ENCODE results near the gene MTMR3.
"Not testable (repeated sequence)": the region's sequence is repeated elsewhere in the genome, so short reads cannot be mapped to it uniquely, and the experiment has no call there.

MTMR3 gene

GRCh38 chr22:29883045-29883774 is at the start of gene MTMR3:
TSS of gene MTMR3 (plus strand) at chr22:29883174. CDS start at chr22:29971060, 87,886 bp downstream.
- peak; percentile 38 to 95 (median 88) for DNase-seq

- DNase-seq, result no peak
Measured at GRCh38 chr22:29833392-29833965, 49.5 kb upstream of the MTMR3 start.

- no peak for DNase-seq
Measured at GRCh38 chr22:29834046-29834445, 48.9 kb upstream of the MTMR3 start.

GRCh38 chr22:29836791-29837370 is 46.1 kb upstream of the MTMR3 start:
- not testable (repeated sequence) for DNase-seq

- DNase-seq, result peak; percentile 53 to 98 (median 92)
Measured at GRCh38 chr22:29837741-29838598, 45.0 kb upstream of the MTMR3 start, which contains the start of gene ASCC2. TSS of gene ASCC2 (minus strand) at chr22:29838274. CDS start at chr22:29832325, 5,949 bp downstream.

- no peak for DNase-seq
Measured at GRCh38 chr22:29838599-29838956, 44.4 kb upstream of the MTMR3 start.

- no peak for DNase-seq
Measured at GRCh38 chr22:29839039-29839438, 43.9 kb upstream of the MTMR3 start.

GRCh38 chr22:29840498-29840897 is 42.5 kb upstream of the MTMR3 start:
- no peak for DNase-seq

- no peak for DNase-seq
Measured at GRCh38 chr22:29842172-29842571, 40.8 kb upstream of the MTMR3 start.

- peak in 1 of 58 donors; percentile 11 for DNase-seq
Measured at GRCh38 chr22:29842740-29843139, 40.2 kb upstream of the MTMR3 start.

- no peak for DNase-seq
Measured at GRCh38 chr22:29846290-29846689, 36.7 kb upstream of the MTMR3 start.

- DNase-seq, result no peak
Measured at GRCh38 chr22:29848111-29848510, 34.9 kb upstream of the MTMR3 start.

- no peak for DNase-seq
Measured at GRCh38 chr22:29854432-29854831, 28.5 kb upstream of the MTMR3 start.

- DNase-seq, result peak in 7 of 58 donors; percentile 0 to 31 (median 7)
Measured at GRCh38 chr22:29855611-29856181, 27.3 kb upstream of the MTMR3 start.

- no peak for DNase-seq
Measured at GRCh38 chr22:29856496-29856895, 26.5 kb upstream of the MTMR3 start.

- DNase-seq, result not testable (repeated sequence)
Measured at GRCh38 chr22:29859030-29859429, 23.9 kb upstream of the MTMR3 start.

GRCh38 chr22:29860006-29860766 is 22.8 kb upstream of the MTMR3 start:
- DNase-seq, result no peak

GRCh38 chr22:29861672-29862297 is 21.2 kb upstream of the MTMR3 start:
- DNase-seq, result no peak

- DNase-seq, result not testable (repeated sequence)
Measured at GRCh38 chr22:29865572-29865971, 17.4 kb upstream of the MTMR3 start.

- DNase-seq, result no peak
Measured at GRCh38 chr22:29867260-29867659, 15.7 kb upstream of the MTMR3 start.
